Panc1 (cell line): Measurements from ENCODE around the gene TEKT4. TPM values are rescaled to one million over a fixed set of nuclear protein-coding genes. Genes with fewer than 3 reads are reported as not detected.
"Not testable (repeated sequence)": the region's sequence is repeated elsewhere in the genome, so short reads cannot be mapped to it uniquely, and the experiment has no call there.

Source experiments
- ATAC-seq: fragments of 200-7000 bp; cut with Tn5 transposase; 2 replicates; pipeline ENCODE4 v1.9.1; 2020; ENCODE audit warnings: mild to moderate bottlenecking, moderate library complexity
- BruUV-seq: library from RNA; stranded (reverse); fragments of 400-500 nt; replicated peaks from 2 replicates; lab custom pipeline; 2021; lab: Mats Ljungman, UMichigan
- CTCF ChIA-PET: fragments of 300-600 bp; sonication (Branson Sonifier 250); formaldehyde crosslinking; loops from one replicate; lab custom pipeline; 2022; ENCODE audit warnings: antibody characterized with exemption; lab: Charles Lee
- POLR2A ChIA-PET: fragments of 300-600 bp; sonication (Branson Sonifier 250); formaldehyde crosslinking; loops from one replicate; lab custom pipeline; 2022; ENCODE audit warnings: antibody characterized with exemption; lab: Charles Lee
- DNase-seq: peaks from one replicate; pipeline ENCODE4 v3.0.0-alpha.2; 2010; ENCODE audit warnings: low read depth, low spot score
- H3K27ac ChIP-seq: 2 replicates; pipeline ENCODE4 v1.5.1; 2011; ENCODE audit warnings: mild to moderate bottlenecking, low read length, inconsistent platforms
- H3K27me3 ChIP-seq: fragments of 200-500 bp; sonication (Bioruptor generic); 2 replicates; pipeline ENCODE4 v1.6.0; 2014; ENCODE audit warnings: low read length, inconsistent platforms; ENCODE audit not compliant: control insufficient read depth, insufficient read depth
- H3K36me3 ChIP-seq: fragments of 200-500 bp; sonication (Bioruptor generic); 2 replicates; pipeline ENCODE4 v1.5.1; 2014; ENCODE audit warnings: inconsistent platforms, mild to moderate bottlenecking, low read length, moderate library complexity; ENCODE audit not compliant: control insufficient read depth, insufficient read depth
- H3K4me1 ChIP-seq: 2 replicates; pipeline ENCODE4 v1.5.1; 2011; ENCODE audit warnings: inconsistent platforms, mild to moderate bottlenecking, low read length, moderate library complexity; ENCODE audit not compliant: control insufficient read depth, insufficient read depth
- H3K4me3 ChIP-seq, 2 experiments: 2 replicates each; pipeline ENCODE4 v1.5.1; 2011 to 2012; ENCODE audit warnings: low read depth in 2 of 2, low read length in 2 of 2, mild to moderate bottlenecking in 2 of 2, inconsistent platforms in 1 of 2, moderate library complexity in 1 of 2
- H3K9me3 ChIP-seq: fragments of 200-500 bp; sonication (Bioruptor generic); 2 replicates; pipeline ENCODE4 v1.5.1; 2014; ENCODE audit warnings: low read depth, mild to moderate bottlenecking, inconsistent platforms, low read length, moderate library complexity; ENCODE audit not compliant: control insufficient read depth, insufficient read depth
- POLR2AphosphoS5 ChIP-seq: IDR thresholded peaks from 2 replicates; pipeline ENCODE4 v1.6.1; 2012; ENCODE audit warnings: mild to moderate bottlenecking, low read depth, low read length, moderate library complexity
- SIN3A ChIP-seq: IDR thresholded peaks from 2 replicates; pipeline ENCODE4 v1.6.1; 2012; ENCODE audit warnings: low read depth, mild to moderate bottlenecking, low read length, moderate library complexity, borderline replicate concordance; ENCODE audit not compliant: insufficient read depth
- TCF7L2 ChIP-seq: IDR thresholded peaks from 2 replicates; pipeline ENCODE4 v1.6.1; 2011; ENCODE audit warnings: mild to moderate bottlenecking, low read depth, low read length, inconsistent platforms
- in situ Hi-C: cut with HindIII; loops from 2 replicates; pipeline ENCODE4 v1.10.0; 2016; ENCODE audit warnings: low sequenced_read_pairs, low pct_unique_long_range_greater_than_20kb
- intact Hi-C: fragments of 100-400 bp; cut with micrococcal nuclease; formaldehyde crosslinking; loops from one replicate; pipeline ENCODE4 v1.10.0; 2022; ENCODE audit not compliant: unreplicated experiment
- total RNA-seq: library from RNA; stranded (reverse); gene quantifications from one replicate; pipeline ENCODE4 v1.2.1, GENCODE V29; 2021; ENCODE audit not compliant: unreplicated experiment
- TF ChIP-seq, protein P1 (sequence below), 2 experiments: IDR thresholded peaks; 2 replicates each; pipeline ENCODE4 v1.6.1; 2011 to 2012; ENCODE audit warnings: low read depth in 2 of 2, control low read depth in 1 of 2, low read length in 1 of 2, mild to moderate bottlenecking in 1 of 2, moderate library complexity in 1 of 2; ENCODE audit not compliant: insufficient read depth in 1 of 2
- TF ChIP-seq, protein P2 (sequence below): fragments of 450-650 bp; IDR thresholded peaks from 2 replicates; pipeline ENCODE4 v1.5.1; 2017; ENCODE audit warnings: mild to moderate bottlenecking

TEKT4 gene
- total RNA-seq, 1 experiment from 2014 or later: 0.26 TPM

DNA sequence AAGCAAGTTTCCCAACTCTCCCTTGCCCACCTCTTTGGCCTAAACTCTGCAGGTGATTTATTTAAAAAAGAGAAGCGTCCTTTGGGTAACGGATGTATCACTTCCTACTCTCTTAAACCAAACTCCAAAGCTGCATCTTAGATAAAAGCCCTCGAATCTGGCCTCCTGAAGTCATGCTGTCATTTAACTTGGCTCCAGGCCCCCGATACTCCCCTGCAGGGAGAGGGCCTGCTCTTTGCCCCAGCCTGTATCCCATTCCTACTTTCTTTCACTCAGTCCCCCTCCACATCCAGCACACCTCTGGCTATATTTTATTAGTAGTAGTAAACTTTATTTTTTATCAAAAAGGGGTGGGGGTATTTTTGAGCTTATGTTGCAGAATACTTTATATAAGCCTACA is 19.0 kb downstream of the TEKT4 start:
- in situ Hi-C loops (no loop called here), intact Hi-C loops (no loop called here)
- CTCF ChIA-PET: no interaction called here
- POLR2A ChIA-PET: no interaction called here
- TF ChIP-seq TCF7L2 (no peak), POLR2AphosphoS5 (no peak)
- TF ChIP-seq, protein P1, sequence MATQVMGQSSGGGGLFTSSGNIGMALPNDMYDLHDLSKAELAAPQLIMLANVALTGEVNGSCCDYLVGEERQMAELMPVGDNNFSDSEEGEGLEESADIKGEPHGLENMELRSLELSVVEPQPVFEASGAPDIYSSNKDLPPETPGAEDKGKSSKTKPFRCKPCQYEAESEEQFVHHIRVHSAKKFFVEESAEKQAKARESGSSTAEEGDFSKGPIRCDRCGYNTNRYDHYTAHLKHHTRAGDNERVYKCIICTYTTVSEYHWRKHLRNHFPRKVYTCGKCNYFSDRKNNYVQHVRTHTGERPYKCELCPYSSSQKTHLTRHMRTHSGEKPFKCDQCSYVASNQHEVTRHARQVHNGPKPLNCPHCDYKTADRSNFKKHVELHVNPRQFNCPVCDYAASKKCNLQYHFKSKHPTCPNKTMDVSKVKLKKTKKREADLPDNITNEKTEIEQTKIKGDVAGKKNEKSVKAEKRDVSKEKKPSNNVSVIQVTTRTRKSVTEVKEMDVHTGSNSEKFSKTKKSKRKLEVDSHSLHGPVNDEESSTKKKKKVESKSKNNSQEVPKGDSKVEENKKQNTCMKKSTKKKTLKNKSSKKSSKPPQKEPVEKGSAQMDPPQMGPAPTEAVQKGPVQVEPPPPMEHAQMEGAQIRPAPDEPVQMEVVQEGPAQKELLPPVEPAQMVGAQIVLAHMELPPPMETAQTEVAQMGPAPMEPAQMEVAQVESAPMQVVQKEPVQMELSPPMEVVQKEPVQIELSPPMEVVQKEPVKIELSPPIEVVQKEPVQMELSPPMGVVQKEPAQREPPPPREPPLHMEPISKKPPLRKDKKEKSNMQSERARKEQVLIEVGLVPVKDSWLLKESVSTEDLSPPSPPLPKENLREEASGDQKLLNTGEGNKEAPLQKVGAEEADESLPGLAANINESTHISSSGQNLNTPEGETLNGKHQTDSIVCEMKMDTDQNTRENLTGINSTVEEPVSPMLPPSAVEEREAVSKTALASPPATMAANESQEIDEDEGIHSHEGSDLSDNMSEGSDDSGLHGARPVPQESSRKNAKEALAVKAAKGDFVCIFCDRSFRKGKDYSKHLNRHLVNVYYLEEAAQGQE (IDR thresholded peaks at IDR 0.05; ENCODE audit: insufficient read depth in 1 of 2, low read depth in 2 of 2, low read length in 1 of 2): no peak
- Histone ChIP-seq H3K4me1 (no peaks in the 10 kb centered on the region), H3K36me3 (no peaks in the 10 kb centered on the region), H3K27ac (no peak overlapping the region), H3K9me3 (no peaks in the 10 kb centered on the region), H3K4me3 (no peak overlapping the region), H3K27me3 (peaks cover 5% of the 10 kb centered on the region; the same call in 1 of the 2 replicates)
- DNase-seq (no peak), ATAC-seq (no peak)
- no TSS peak for BruUV-seq

GRCh38 chr2:94895273-94895672 is 24.0 kb downstream of the TEKT4 start:
- CTCF ChIA-PET: interaction anchor here (0.5 to 0.7 kb wide), 2 partner anchors 28 to 134 kb away, joined by 3 read pairs; no protein-coding TSS in a partner anchor
- ATAC-seq, H3K9me3 ChIP-seq, BruUV-seq, H3K4me1 ChIP-seq, POLR2A ChIA-PET, intact Hi-C loops, DNase-seq, H3K27ac ChIP-seq, H3K27me3 ChIP-seq, in situ Hi-C loops, H3K36me3 ChIP-seq, H3K4me3 ChIP-seq: not testable (repeated sequence)

GRCh38 chr2:94906976-94907375 is 35.7 kb downstream of the TEKT4 start:
- H3K36me3 ChIP-seq, CTCF ChIA-PET, BruUV-seq, POLR2A ChIA-PET, in situ Hi-C loops, DNase-seq, H3K27me3 ChIP-seq, H3K4me1 ChIP-seq, H3K27ac ChIP-seq, H3K9me3 ChIP-seq, ATAC-seq, intact Hi-C loops, H3K4me3 ChIP-seq: not testable (repeated sequence)

DNA sequence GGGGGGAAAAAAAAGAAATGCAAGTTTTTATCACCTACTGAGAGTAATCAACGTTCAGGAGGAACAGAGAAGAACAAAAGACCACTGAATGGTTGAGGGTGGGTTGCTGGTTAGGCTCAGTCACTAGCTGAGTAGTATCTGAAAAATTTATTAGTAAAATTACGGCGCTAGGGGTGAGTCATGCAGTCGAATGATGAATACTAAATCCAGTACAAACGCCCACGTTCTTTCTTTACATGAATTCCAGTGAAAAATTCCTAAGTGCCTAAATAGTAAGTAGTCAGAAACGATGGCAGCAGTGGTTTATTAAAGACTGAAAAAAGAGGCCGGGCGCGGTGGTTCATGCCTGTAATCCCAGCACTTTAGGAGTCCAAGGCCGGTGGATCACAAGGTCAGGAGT is 52.0 kb downstream of the TEKT4 start:
- in situ Hi-C loops: no loop called here
- CTCF ChIA-PET: interaction anchor here (0.6 kb wide), 1 partner anchor 28 kb away, joined by 3 read pairs; no protein-coding TSS in a partner anchor

More for the DNA sequence above, 52.0 kb downstream of the TEKT4 start:
- 0 out of 2 replicates have a peak, but pooled peaks cover 4% of the 10 kb centered on the region for H3K27me3 ChIP-seq
- H3K27ac ChIP-seq: no peak overlapping the region
- TF ChIP-seq, protein P2, sequence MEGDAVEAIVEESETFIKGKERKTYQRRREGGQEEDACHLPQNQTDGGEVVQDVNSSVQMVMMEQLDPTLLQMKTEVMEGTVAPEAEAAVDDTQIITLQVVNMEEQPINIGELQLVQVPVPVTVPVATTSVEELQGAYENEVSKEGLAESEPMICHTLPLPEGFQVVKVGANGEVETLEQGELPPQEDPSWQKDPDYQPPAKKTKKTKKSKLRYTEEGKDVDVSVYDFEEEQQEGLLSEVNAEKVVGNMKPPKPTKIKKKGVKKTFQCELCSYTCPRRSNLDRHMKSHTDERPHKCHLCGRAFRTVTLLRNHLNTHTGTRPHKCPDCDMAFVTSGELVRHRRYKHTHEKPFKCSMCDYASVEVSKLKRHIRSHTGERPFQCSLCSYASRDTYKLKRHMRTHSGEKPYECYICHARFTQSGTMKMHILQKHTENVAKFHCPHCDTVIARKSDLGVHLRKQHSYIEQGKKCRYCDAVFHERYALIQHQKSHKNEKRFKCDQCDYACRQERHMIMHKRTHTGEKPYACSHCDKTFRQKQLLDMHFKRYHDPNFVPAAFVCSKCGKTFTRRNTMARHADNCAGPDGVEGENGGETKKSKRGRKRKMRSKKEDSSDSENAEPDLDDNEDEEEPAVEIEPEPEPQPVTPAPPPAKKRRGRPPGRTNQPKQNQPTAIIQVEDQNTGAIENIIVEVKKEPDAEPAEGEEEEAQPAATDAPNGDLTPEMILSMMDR: no peak
- TF ChIP-seq, protein P1 (IDR thresholded peaks at IDR 0.05; ENCODE audit: insufficient read depth in 1 of 2, low read depth in 2 of 2, low read length in 1 of 2): no peak
- TF ChIP-seq POLR2AphosphoS5 (no peak), SIN3A (no peak), TCF7L2 (no peak)
- BruUV-seq: no TSS peak
- intact Hi-C loops: no loop called here
- no peak overlapping the region for H3K4me3 ChIP-seq
- H3K36me3 ChIP-seq: no peaks in the 10 kb centered on the region
- H3K4me1 ChIP-seq: no peaks in the 10 kb centered on the region
- DNase-seq (no peak), ATAC-seq (no peak)
- H3K9me3 ChIP-seq: no peaks in the 10 kb centered on the region
- POLR2A ChIA-PET: no interaction called here
